Lung (tissue), 12 donors: ENCODE measurements around the gene ERO1B. TPM values are rescaled to one million over a fixed set of nuclear protein-coding genes. Genes with fewer than 3 reads are reported as not detected.

ENCODE experiments used
- ATAC-seq: fragments of 200-7000 bp; cut with Tn5 transposase; one replicate; pipeline ENCODE4 v1.9.1; 2020; ENCODE audit warnings: moderate number of reproducible peaks; ENCODE audit not compliant: insufficient read depth, low FRiP score
- DNase-seq, 3 donors: peaks; one replicate each; pipeline ENCODE4 v3.0.0-alpha.2; 2013 to 2017
- H3K27ac ChIP-seq, 2 donors: one replicate each; pipeline ENCODE4 v1.5.1; 2013; ENCODE audit warnings: mild to moderate bottlenecking in 2 of 2, moderate library complexity in 2 of 2, control low read depth in 1 of 2, inconsistent platforms in 1 of 2, low read depth in 1 of 2, low read length in 1 of 2
- H3K27me3 ChIP-seq, 3 donors: one replicate each; pipeline ENCODE4 v1.5.1; 2013; ENCODE audit warnings: low read length in 2 of 3; ENCODE audit not compliant: control insufficient read depth in 3 of 3, insufficient read depth in 3 of 3
- H3K36me3 ChIP-seq, 4 donors: one replicate each; pipeline ENCODE4 v1.5.1; 2013; ENCODE audit warnings: low read length in 4 of 4, mild to moderate bottlenecking in 1 of 4, moderate library complexity in 1 of 4; ENCODE audit not compliant: control insufficient read depth in 4 of 4, insufficient read depth in 4 of 4
- H3K4me1 ChIP-seq, 5 donors: one replicate each; pipeline ENCODE4 v1.5.1; 2013; ENCODE audit warnings: low read length in 5 of 5, mild to moderate bottlenecking in 2 of 5, moderate library complexity in 1 of 5; ENCODE audit not compliant: control insufficient read depth in 5 of 5, insufficient read depth in 5 of 5
- H3K4me3 ChIP-seq: one replicate; pipeline ENCODE4 v1.5.1; 2013; ENCODE audit warnings: mild to moderate bottlenecking, control low read depth, moderate library complexity
- H3K9ac ChIP-seq, 2 donors: one replicate each; pipeline ENCODE4 v1.5.1; 2013; ENCODE audit warnings: low read length in 2 of 2, control low read depth in 1 of 2; ENCODE audit not compliant: insufficient read depth in 1 of 2
- H3K9me3 ChIP-seq, 4 donors: one replicate each; pipeline ENCODE4 v1.5.1; 2013; ENCODE audit warnings: low read length in 3 of 4, mild to moderate bottlenecking in 1 of 4, moderate library complexity in 1 of 4; ENCODE audit not compliant: control insufficient read depth in 4 of 4, insufficient read depth in 3 of 4
- CTCF ChIP-seq: IDR thresholded peaks from 2 replicates; pipeline ENCODE4 v1.5.1; 2012; ENCODE audit warnings: mild to moderate bottlenecking; ENCODE audit errors: control extremely low read depth, extremely low read depth
- WGBS, 2 donors: extraction: QIAGEN DNeasy Blood & Tissue Kit; methylation state at CpG; one replicate each; pipeline ENCODE4 v1.1.7; 2013; 5-methylcytosine and 5-hydroxymethylcytosine counted together
- polyA plus RNA-seq, 2 donors: library from polyadenylated mRNA; stranded (reverse); fragments of 200-250 nt; gene quantifications; one replicate each; pipeline ENCODE4 v1.2.1, GENCODE V29; 2013
- total RNA-seq, 2 donors: library from RNA; depleted of rRNA in 1 of 2; stranded (reverse); fragments of >200 nt in 1 of 2; gene quantifications; one replicate each; pipeline ENCODE4 v1.2.1, GENCODE V29; 2014 to 2021
- donor health status: control.
- donor health status: control.
- donor health status: Bipolar disorder and iron deficiency.
- donor health status: healthy.
- donor health status: DM: yes; HTN: yes; CAD: no.

The ERO1B gene
- total and polyA plus RNA-seq, 4 donors = 2.7 to 15.3 (median 4.6) TPM

GRCh38 chr1:236297161-236297560, 15.4 kb upstream of the ERO1B start:
- H3K4me3 ChIP-seq = no peak overlapping the region
- DNase-seq = no peak
- ATAC-seq = no peak
- no peaks in the 10 kb centered on the region for H3K4me1 ChIP-seq
- peaks cover 0 to 2% (median under 1%) of the 10 kb centered on the region in 4 donors for H3K9me3 ChIP-seq
- TF ChIP-seq CTCF = no peak
- no peaks in the 10 kb centered on the region for H3K27me3 ChIP-seq
- no peak overlapping the region for H3K9ac ChIP-seq
- H3K36me3 ChIP-seq = no peaks in the 10 kb centered on the region
- H3K27ac ChIP-seq = no peak overlapping the region
- WGBS, 2 donors = 78 to 87% methylated on average over 8 of the region's 8 CpGs

- ATAC-seq = no peak
- WGBS, 2 donors = 73 to 90% methylated on average over 3 of the region's 3 CpGs
- H3K9ac ChIP-seq = no peak overlapping the region
- H3K36me3 ChIP-seq = no peaks in the 10 kb centered on the region
- no peak for DNase-seq
- no peaks in the 10 kb centered on the region for H3K27me3 ChIP-seq
- TF ChIP-seq CTCF = no peak
- H3K9me3 ChIP-seq = no peaks in the 10 kb centered on the region
- H3K4me1 ChIP-seq = no peaks in the 10 kb centered on the region
- H3K4me3 ChIP-seq = no peak overlapping the region
- H3K27ac ChIP-seq = no peak overlapping the region
Observed at GRCh38 chr1:236292425-236292824, 10.7 kb upstream of the ERO1B start.

GRCh38 chr1:236289492-236290131, 7.9 kb upstream of the ERO1B start:
- ATAC-seq (no peak), DNase-seq (no peak)
- Histone ChIP-seq H3K9ac (no peak overlapping the region), H3K9me3 (no peaks in the 10 kb centered on the region), H3K4me1 (no peaks in the 10 kb centered on the region), H3K27ac (no peak overlapping the region), H3K4me3 (no peak overlapping the region), H3K27me3 (no peaks in the 10 kb centered on the region), H3K36me3 (no peaks in the 10 kb centered on the region)
- no peak for TF ChIP-seq CTCF
- WGBS, 2 donors = 74 to 92% methylated on average over 1 of the region's 1 CpG

- Histone ChIP-seq H3K9me3 (no peaks in the 10 kb centered on the region), H3K4me3 (no peak overlapping the region), H3K27ac (no peak overlapping the region), H3K27me3 (no peaks in the 10 kb centered on the region), H3K4me1 (no peaks in the 10 kb centered on the region), H3K36me3 (no peaks in the 10 kb centered on the region), H3K9ac (no peak overlapping the region)
- TF ChIP-seq CTCF = no peak
- DNase-seq (no peak), ATAC-seq (no peak)
- 81 to 82% methylated on average over 5 of the region's 5 CpGs for WGBS, 2 donors
Observed at GRCh38 chr1:236288620-236288976, 6.8 kb upstream of the ERO1B start.
